Measurements from ENCODE around the gene AQP7. TPM values are rescaled to one million over a fixed set of nuclear protein-coding genes. Genes with fewer than 3 reads are reported as not detected.
"Not testable (repeated sequence)": the region's sequence is repeated elsewhere in the genome, so short reads cannot be mapped to it uniquely, and the experiment has no call there.

The AQP7 gene
- total and polyA plus RNA-seq, 2 donors (not counting 1 experiment from before 2014, with no cell fraction given), result not detected

GRCh38 chr9:33364127-33364526 lies 38.2 kb downstream of the AQP7 start:
- POLR2A ChIA-PET, result no interaction called here
- H2AFZ ChIP-seq (ENCODE audit: insufficient read depth, low read depth, low read length, poor library complexity, severe bottlenecking), result no peak overlapping the region
- no peak for TF ChIP-seq EZH2 (IDR thresholded peaks at IDR 0.05; ENCODE audit: borderline replicate concordance, insufficient read depth, low read depth, low read length, poor library complexity, severe bottlenecking)
- TF ChIP-seq CTCF (IDR thresholded peaks at IDR 0.05), result no peak
- intact Hi-C loops (cut with micrococcal nuclease), result no loop called here
- no peaks in the 10 kb centered on the region for H3K27me3 Mint-ChIP-seq
- H3K27ac ChIP-seq (ENCODE audit: low read length in 2 of 2), result no peak overlapping the region
- H3K4me3 Mint-ChIP-seq, result no peak overlapping the region
- WGBS (ENCODE audit: insufficient coverage), result 100% methylated on average over 1 of the region's 2 CpGs
- no peaks in the 10 kb centered on the region for H3K4me1 ChIP-seq (ENCODE audit: control insufficient read depth in 2 of 2, insufficient read depth in 2 of 2, low read length in 2 of 2)
- H3K27me3 ChIP-seq (replicated peaks in 1 of 4; ENCODE audit: control extremely low read depth in 1 of 4, control insufficient read depth in 3 of 4, insufficient read depth in 4 of 4, low read length in 3 of 4), result no peaks in the 10 kb centered on the region
- DNase-seq (no peak), ATAC-seq (ENCODE audit: low read depth) (no peak)
- H3K4me1 Mint-ChIP-seq, result no peaks in the 10 kb centered on the region
- no peak overlapping the region for H3K4me2 ChIP-seq (replicated peaks; ENCODE audit: low read depth, low read length, poor library complexity, severe bottlenecking)
- H3K9me3 Mint-ChIP-seq (ENCODE audit: insufficient read depth), result no peaks in the 10 kb centered on the region
- CTCF ChIA-PET, result interaction anchor here (0.6 to 1.0 kb wide), 2 partner anchors 10 to 53 kb away, joined by 3 to 6 read pairs; no protein-coding TSS in a partner anchor
- no peaks in the 10 kb centered on the region for H4K20me1 ChIP-seq (ENCODE audit: control insufficient read depth, insufficient read depth, low read length, poor library complexity, severe bottlenecking)
- H3K9ac ChIP-seq (ENCODE audit: low read length), result no peak overlapping the region
- no peaks in the 10 kb centered on the region for H3K9me3 ChIP-seq (ENCODE audit: control extremely low read depth in 1 of 3, control insufficient read depth in 2 of 3, insufficient read depth in 1 of 3, low read length in 2 of 3)
- peaks cover 5 to 64% of the 10 kb centered on the region in 2 experiments for H3K36me3 ChIP-seq (replicated peaks in 1 of 2; ENCODE audit: control extremely low read depth in 1 of 2, control insufficient read depth in 1 of 2, extremely low read depth in 1 of 2, insufficient read depth in 2 of 2, low read length in 1 of 2)
- H3K27ac Mint-ChIP-seq, result no peak overlapping the region
- no peaks in the 10 kb centered on the region for H3K79me2 ChIP-seq (ENCODE audit: control insufficient read depth, insufficient read depth, low read length)
- H3K4me3 ChIP-seq (ENCODE audit: control extremely low read depth in 1 of 5, extremely low read depth in 1 of 5, insufficient read depth in 1 of 5, low read depth in 2 of 5, low read length in 4 of 5), result no peak overlapping the region

- POLR2A ChIA-PET; H3K9me3 Mint-ChIP-seq (ENCODE audit: insufficient read depth); DNase-seq; H3K4me1 Mint-ChIP-seq; H3K9ac ChIP-seq (ENCODE audit: low read length); CTCF ChIA-PET; H3K79me2 ChIP-seq (ENCODE audit: control insufficient read depth, insufficient read depth, low read length); H3K4me2 ChIP-seq (replicated peaks; ENCODE audit: low read depth, low read length, poor library complexity, severe bottlenecking); H3K9me3 ChIP-seq (ENCODE audit: control extremely low read depth in 1 of 3, control insufficient read depth in 2 of 3, insufficient read depth in 1 of 3, low read length in 2 of 3); H3K4me1 ChIP-seq (ENCODE audit: control insufficient read depth in 2 of 2, insufficient read depth in 2 of 2, low read length in 2 of 2); intact Hi-C loops (cut with micrococcal nuclease); H3K27me3 Mint-ChIP-seq; H3K4me3 Mint-ChIP-seq; H3K27ac ChIP-seq (ENCODE audit: low read length in 2 of 2); ATAC-seq (ENCODE audit: low read depth); H2AFZ ChIP-seq (ENCODE audit: insufficient read depth, low read depth, low read length, poor library complexity, severe bottlenecking); H3K27ac Mint-ChIP-seq; H3K27me3 ChIP-seq (replicated peaks in 1 of 4; ENCODE audit: control extremely low read depth in 1 of 4, control insufficient read depth in 3 of 4, insufficient read depth in 4 of 4, low read length in 3 of 4); H3K4me3 ChIP-seq (ENCODE audit: control extremely low read depth in 1 of 5, extremely low read depth in 1 of 5, insufficient read depth in 1 of 5, low read depth in 2 of 5, low read length in 4 of 5); H4K20me1 ChIP-seq (ENCODE audit: control insufficient read depth, insufficient read depth, low read length, poor library complexity, severe bottlenecking): not testable (repeated sequence)
- WGBS (ENCODE audit: insufficient coverage), result no CpG with 5 or more reads among the region's 3 CpGs
- peaks cover 0 to 42% of the 10 kb centered on the region in 2 experiments for H3K36me3 ChIP-seq (replicated peaks in 1 of 2; ENCODE audit: control extremely low read depth in 1 of 2, control insufficient read depth in 1 of 2, extremely low read depth in 1 of 2, insufficient read depth in 2 of 2, low read length in 1 of 2)
Observed at GRCh38 chr9:33358641-33359040, 43.7 kb downstream of the AQP7 start.

All from B cell (primary cell).